Measurements from ENCODE around the gene LRRC7.

The LRRC7 gene

DNA sequence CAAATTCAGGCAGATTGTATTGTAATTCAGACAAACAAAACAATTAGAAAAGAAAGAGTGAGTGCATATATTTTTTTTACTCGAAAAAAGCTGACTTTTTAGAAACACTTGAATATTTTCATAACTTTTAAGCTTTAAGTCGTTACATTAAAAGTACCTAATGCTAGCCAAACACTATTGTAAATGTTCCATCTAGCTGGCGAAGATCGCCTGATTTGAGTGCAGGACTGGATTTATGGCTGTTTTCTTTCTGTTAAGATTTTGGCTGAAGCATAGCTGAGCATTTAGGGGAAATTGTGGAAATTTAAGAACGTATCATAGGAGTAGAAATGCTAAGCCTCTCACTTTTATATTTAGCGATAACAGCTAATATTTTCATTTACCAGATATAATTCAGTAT is 24.6 kb downstream of the LRRC7 start:
- DNase-seq, result no peak

DNA sequence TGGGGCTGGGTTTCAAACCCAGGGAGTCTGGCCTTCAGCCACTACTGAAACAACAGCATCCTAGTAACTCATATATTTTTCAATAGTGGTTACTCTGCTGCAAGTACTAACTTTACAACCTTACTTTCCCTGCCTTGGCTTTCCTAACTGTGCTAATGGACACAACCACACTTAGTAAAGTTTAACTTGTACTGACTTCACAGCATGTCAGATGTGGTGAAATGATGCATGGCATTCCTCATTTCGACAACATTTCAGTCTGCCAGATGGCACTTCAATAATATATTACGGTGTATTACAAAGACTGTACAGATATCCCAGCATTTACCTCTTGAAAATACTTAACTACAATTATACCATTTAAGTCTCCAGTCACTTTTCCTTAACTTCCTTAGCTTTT is 27.8 kb downstream of the LRRC7 start:
- DNase-seq, result no peak

DNA sequence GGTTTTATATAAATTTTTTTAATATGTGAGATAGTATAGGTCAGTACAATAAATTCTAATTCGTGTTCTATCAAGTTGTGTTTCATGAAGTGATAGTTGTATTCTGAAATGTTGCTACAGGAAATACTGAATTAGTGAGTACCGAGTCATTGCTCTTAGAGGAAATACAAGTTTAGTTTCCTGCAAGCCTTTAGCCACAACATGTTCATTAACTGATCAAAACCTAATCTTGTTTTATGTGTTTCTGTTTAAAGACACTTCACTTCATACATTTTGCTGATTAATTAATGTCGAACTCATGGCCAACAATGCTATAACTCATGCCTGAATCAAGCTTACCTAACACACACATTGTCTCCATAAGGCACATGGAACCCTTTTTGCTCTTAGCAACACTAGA is 43.6 kb downstream of the LRRC7 start:
- no peak for DNase-seq

DNA sequence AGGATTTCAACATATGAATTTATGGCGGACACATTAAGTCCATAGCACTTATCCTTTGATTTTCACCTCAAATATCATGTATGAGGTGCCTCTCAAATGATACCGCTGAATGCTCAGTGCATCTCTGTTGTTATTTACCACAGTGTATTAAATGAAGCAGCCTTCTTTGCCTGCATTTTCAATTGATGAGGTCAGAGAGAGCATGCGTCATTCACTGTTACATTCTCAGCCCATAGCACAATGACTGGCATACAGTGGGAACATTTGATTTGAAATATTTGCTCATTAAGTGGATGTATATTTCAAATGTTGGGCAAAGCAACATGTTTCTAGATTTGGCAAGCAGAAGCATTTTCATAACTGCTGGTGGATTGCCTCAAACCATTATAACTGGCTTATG is 45.7 kb downstream of the LRRC7 start:
- DNase-seq, result no peak

DNA sequence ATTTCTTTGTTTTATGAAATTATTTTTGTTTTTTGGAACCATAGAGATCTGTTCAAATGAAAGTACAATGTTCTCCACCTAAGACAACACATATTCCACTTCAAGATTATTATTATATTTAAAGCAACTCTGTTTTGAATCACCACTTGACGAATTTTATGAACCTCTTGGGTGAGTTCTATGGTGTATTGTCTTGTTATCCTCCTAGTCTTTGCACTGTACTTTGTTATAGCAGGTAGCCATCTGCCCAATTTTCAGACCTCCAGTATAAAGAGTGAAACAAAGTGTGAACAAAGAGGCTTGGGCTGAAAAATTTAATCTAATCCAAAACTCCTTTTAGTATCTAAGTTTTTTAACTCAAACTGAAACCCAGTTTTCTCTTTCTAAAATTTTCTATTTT is 71.0 kb downstream of the LRRC7 start:
- no peak for DNase-seq

DNA sequence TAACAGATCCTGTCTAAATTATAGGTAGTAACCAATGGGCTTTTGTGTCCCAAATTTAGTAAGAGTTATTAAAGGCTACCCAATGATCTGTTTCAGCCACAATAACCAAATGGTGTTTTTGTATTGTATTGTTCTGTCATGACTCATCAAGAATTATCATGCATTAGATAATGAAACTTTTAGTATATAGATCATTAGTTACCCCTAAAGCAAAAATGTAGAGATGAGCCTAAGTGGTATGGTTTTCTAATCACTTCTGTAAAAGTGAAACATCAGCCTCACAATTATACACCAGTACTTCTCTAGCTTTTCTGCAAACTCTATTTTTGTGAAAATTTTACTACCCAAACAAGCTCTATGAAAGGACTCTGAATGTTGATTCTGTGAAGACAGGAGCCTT is 71.4 kb downstream of the LRRC7 start:
- no peak for DNase-seq

DNA sequence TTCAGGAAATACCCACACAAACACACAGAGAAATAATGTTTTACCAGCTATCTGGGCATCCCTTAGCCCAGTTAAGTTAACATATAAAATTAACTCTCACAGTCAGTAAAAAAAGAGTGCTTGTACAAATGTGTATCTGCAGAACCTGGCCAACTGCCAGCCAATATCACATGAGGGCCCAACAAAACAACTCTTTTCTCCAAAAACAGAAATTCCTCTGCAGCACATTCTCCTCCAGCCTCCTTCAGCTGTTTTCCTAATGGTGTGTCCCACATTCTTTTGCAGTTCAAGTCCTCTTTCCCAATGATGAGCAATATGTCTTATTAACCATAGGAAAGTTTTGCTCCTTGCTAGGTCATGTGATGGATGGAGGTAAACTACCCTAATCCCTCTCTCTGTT is 75.5 kb downstream of the LRRC7 start:
- no peak for DNase-seq

DNA sequence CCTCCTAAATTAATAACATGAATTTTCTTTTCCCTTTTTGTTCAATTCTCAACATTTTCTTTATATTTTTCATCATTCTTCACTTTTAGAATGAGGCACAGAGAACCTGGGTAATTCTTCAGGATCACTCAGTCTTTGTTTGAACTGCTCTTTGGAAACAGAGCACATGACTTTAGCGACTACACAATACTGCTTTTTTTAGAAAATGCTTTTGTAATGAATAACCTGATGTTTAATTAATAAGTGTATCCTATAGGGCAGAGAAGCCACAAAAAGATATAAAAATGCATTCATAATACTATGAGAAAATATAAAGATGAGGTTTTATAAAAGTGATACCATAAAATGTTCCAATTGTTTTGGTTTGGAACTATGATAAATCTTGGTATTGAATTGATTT is 77.8 kb downstream of the LRRC7 start:
- DNase-seq, result no peak

DNA sequence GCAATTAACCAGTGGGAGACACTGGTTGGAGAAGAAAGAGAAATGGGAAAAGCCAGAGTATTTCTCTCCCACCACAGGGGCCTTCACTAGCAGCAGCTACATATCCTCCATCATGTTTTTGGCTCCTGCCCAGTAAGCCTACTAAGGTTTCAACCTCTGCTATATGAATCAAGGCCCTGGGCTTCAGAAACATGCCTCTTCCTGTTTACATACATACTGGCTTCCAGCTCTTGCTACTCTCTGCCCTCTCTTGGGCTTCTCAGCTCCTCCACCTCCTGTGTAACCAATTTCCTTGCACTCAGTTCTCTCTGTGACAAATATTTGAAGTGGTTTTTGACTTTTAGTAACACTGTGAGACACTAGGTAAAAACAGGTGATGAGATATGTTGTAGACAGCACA is 80.8 kb downstream of the LRRC7 start:
- DNase-seq, result no peak

DNA sequence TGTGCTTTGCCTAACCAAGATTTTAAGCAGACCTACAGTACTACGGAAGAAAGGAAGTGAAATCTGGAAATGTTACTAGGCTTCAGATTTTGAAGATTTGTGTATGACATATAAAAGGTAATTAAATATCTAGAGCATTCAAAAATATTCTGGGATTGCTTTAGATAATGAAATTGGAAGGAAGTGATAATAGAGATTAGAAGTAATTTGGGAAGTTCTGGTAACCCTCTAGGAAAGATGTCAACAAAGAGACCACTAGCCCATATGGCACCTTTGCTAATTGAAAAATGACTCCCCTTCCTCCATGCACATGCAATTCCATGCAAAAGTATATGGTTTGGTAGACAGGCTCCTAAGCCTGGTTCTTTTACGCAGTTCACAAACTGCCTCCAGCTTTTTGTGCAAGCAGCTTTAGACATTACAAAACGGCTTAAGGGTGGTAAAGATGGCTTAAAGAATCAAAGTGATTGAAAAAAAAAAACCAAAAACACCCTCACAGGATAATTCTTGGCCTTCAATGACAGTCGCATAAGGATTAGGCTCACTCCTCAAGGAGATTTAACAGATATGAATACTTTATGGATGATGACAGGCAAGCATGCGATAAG is 81.8 kb downstream of the LRRC7 start:
- no peak for DNase-seq

DNA sequence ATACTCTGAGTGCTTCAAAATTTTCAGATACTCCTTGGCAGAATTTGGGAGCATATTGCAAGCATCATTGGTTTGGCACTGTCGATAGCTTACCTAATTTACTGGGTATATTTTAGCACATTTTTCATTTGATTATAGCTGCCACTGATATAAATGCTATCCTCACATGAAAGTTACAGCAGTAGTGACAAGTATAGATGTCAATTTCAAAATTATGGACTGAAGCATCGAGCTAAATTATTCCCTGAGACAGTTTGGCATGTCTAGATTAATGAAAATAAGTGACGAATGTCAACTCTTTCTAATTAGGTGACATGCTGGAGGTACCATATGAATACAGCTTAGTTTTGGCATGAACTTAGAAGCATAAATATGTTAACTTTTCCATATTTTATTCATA is 83.1 kb downstream of the LRRC7 start:
- DNase-seq, result no peak

DNA sequence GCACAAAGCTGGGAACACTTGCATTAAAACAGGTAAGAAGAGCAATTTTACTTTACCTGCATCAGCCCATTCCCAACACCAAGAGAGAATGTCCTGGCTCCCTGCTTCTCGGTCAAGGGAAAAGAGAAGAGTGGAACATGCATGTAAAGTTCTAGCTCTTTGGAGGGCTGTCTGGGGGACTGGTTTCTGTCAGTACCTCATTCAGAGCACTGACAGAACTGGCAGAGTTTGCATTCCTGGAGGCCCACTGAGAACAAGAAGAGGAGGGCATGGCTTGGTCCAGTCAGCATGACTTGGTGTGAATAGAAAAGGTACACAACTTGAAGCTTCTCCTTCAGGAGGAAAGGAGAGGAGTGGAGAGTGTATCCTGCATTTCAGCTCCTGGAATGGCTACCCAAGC is 83.9 kb downstream of the LRRC7 start:
- no peak for DNase-seq

DNA sequence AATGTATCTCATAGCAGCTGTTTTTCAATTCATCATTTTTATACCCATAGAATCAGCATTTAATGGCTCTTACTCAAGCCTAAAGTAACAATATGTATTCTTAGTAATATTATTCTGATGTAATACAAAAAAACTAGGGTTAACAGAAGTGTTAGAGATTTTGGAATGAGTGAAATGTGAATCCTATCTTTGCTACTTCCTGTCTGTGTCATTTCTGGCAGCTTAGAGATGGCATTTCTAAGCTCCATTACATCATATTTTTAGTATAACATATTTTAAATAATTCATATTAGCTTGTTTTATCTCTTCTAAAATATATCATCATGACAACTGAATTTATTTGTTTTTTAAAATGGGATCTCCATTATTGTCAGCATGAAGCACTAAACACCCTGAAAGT is 90.2 kb downstream of the LRRC7 start:
- no peak for DNase-seq

DNA sequence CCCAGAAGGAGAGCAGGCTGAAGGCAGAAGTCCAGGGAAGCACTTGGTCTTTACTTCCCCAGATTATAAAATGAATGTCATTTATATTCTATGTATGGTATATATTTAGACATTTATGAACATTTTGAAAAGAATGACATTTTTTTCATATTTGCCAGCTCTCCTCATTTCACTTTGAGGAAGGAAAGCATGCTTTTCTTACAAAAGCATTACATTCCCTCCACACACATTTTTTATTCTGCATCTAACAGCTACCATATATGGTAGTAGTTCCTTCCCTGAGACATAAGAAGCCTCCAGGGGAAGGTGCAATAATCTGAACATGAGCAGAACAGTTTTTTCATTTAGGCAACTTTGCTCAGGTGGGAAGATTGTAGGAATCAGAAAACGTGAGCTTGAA is 94.0 kb downstream of the LRRC7 start:
- DNase-seq, result no peak

DNA sequence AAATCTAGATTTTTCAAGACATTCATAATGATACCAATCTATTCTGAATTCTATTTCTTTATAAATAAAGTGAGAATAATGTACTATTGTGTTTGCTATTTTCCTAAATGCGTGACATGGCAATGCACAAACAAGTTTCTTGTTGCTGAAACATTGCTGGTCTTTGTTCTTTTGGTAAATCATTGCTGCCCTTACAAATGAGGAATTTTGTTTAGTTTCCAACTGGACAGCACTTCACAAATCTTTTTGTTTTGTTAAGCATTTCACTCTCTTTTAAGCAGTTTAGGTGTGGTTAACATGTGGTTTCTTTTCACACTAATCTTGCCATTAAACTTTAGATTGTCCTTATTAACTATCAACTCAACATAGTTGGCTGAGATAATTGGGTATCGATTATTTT is 94.6 kb downstream of the LRRC7 start:
- DNase-seq, result no peak

DNA sequence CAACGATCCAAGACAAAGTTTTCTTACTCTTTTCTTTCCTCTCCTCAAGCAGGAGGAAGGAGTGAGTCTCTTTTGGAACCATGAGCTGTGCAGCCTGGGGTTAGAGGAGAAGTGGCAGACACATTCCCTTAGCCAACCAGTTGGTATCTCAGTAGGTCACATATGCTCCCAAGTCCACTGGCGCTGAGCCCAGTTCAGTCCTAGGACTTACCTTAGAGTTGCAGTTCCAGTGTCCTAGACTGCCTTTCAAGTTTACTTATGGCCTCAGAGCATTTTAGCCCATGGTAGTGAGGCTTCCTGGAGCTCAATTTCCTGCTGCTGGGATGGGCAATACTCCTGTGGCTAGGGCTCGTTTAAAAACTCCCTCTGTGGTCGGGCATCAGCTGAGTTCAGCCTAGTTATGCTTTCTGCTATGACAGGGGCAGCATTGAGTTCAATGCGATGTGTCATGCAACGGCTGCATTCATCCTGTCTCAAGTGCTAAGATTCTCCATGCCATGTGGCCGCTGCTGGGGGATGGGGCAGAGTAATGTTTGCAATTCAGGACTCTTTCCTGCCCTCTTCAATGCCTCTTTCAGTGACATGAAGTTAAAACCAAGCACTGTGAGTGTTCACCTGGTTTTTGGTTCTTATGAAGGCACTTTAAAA is 103.8 kb downstream of the LRRC7 start:
- no peak for DNase-seq

DNA sequence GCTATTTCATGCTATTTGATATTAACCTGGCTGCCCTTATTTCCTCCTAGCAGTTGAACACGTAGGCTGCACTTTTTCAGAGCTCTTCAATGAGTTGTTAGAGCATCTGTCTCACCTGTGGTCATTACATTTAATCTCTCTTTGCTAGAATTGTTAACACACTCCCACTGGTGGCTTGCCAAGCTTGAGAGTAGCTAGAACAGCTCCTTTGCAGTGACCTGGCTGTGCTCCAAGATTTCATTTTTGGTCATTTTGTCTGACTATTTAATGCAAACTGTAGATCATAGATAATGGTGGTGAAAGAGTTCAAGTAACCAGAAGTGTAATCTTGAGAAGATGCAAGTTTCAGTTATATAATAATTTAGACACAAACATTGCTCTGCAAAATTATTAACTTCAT is 105.6 kb downstream of the LRRC7 start:
- no peak for DNase-seq

DNA sequence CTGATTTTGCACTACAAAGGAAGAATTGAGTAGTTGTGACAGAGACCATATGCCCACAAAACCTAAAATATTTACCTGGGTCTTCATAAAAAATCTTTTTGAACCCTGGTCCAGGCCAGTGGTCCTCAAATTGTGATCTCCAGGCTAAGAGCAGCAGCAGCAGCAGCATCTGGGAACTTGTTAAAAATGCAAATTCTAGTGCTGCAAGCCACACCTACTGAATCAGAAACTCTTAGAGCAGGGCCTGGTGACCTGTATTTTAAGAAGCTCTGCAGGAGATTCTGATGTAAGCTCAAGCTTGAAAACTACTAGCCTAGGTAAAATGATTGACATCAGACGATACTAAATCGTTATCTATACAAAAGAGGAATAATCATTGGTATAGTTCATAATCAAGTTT is 112.2 kb downstream of the LRRC7 start:
- DNase-seq, result no peak

DNA sequence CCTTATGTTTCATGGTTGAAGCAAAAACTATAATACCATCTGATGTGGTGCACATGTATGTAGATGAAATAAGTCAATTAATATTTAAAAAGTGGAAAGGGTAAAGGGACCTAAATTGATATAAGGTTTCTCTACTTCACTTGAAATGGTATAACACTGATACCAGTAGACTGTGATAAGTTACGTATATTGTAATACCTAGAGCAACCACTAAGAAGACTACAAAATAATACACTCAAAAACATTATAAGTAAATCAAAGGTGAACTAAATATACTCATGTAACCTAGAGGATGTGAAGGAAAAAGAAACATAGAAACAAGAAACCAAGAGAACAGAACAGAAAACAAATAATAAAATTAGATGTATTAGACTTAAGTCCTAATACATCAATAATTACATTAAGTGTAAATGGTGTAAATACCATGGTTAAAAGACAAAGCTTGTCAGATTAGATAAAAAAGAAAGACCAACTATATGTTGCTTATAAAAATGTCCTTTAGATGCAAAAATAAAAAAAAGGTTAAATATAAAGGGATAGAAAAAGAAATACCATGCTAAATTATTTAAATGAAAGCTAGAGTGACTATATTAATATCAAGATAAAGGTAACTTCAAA is 118.8 kb downstream of the LRRC7 start:
- DNase-seq, result no peak

DNA sequence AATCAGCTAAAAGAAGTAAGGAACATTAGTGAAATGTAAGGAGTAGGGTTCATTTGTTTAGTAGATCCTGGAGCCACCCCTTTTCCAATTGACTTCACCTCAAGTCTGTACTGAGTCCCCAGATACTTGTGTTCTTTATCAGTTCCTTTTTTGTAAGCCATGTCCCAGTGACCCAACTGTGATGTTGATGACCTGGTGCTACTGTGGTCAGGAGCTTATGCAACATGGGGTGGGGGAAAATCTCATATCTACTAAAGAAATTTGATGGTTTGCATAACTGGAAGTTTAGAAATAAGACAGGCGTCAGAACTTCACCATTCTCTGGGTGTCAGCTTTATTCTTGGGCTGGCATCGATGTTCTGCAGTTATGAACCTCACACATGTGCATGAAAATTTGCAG is 120.5 kb downstream of the LRRC7 start:
- no peak for DNase-seq

DNA sequence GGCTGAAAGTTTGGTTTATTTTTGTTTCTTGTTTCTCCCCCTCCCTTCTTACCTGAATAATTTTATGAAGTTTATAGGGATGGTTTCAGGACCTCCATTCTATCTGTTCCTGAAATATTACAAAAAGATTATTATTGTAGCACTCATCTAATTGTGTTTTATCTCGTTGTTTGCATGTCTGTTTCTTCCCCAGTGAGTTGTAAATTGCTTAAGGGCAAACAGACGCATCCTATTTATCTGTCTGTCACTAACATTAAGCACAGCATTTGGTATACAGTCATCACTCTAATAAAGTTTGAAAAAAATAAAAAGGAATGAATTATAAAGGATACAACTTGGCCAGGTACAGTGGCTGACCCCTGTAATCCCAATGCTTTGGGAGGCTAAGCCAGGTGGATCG is 123.5 kb downstream of the LRRC7 start:
- DNase-seq, result no peak

DNA sequence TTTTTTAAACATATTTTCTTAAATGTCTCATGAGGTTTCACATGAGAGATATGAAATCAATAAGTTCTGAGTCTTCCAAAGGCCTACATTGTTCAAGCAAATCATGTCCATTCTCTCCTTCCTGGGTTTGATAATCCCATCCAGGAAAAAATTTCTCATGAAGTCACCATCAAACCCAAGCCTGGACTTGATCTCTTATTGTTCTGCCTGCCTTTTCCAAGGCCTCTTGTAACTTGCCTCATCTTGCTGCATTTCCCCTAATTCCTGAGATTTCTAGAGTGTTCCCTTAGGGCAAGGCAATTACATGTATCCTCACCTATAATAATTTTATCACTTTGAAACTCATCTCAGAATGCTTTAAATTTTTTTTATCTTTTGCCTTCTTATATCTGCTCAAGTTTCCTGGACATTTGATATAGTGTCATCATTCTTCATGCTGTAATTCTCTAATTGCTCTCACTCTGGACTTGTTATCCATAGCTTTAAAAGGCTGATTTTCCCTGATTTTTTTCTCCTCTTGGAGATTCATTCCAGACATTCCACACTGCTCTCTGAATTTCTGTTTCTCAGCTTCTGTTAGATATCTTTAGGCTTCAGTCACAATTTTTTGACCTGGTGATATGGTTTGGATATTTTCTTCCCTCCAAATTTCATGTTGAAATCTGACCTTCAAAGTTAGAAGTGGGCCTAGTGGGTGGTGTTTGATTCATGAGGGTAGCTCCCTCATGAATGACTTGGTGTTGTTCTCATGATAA is 126.4 kb downstream of the LRRC7 start:
- no peak for DNase-seq

DNA sequence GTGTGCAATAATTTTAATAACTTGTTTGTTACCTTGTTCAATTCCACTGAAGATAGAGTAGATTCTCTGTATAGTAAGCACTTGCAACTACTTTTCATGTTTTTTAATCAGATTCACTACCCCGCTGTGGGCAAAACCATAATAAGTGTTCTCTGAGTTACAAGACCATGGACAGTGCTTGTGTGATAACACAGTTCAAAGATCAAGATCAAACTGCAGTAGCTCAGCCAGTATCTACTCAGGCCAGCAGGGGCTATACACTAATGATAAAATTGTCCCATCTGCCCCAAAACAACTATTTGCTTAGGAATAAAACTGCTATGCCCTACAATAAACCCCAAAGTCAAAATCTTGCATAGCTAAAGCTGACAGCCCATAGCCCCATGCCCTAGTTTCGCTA is 129.6 kb downstream of the LRRC7 start:
- no peak for DNase-seq

DNA sequence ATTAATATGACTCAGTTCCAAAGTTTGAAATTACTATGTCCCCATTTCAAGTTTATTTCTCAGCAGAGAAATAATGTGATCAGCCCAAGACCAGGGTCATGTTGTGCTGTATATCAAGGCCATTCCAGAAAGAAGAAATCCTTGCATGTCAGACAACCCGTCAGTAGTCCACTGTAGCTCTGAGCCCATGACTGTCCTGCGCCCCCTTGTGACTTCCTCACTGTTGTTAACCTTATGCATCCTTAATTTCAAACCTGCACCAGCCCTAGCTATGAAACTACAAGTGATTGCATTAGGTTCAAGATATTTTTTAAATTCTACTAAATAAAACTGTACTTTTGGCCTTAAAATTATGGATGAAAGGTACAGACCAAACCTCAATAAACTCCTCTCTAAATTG is 133.0 kb downstream of the LRRC7 start:
- DNase-seq, result no peak
